Ishikawa (cell line): ENCODE measurements around the gene PRKCQ.

Experiments
- CEBPB ChIP-seq: IDR thresholded peaks from 2 replicates; pipeline ENCODE4 v1.6.1; 2012
- CREB1 ChIP-seq: IDR thresholded peaks from 2 replicates; pipeline ENCODE4 v1.6.1; 2012; ENCODE audit warnings: low read depth
- EGR1 ChIP-seq: IDR thresholded peaks from 2 replicates; pipeline ENCODE4 v1.6.1; 2012
- EP300 ChIP-seq: IDR thresholded peaks from 2 replicates; pipeline ENCODE4 v1.6.1; 2012; ENCODE audit warnings: borderline replicate concordance
- FOXM1 ChIP-seq: IDR thresholded peaks from 2 replicates; pipeline ENCODE4 v1.6.1; 2012; ENCODE audit warnings: low read depth, borderline replicate concordance
- NFIC ChIP-seq: IDR thresholded peaks from 2 replicates; pipeline ENCODE4 v1.6.1; 2012
- RAD21 ChIP-seq: IDR thresholded peaks from 2 replicates; pipeline ENCODE4 v1.6.1; 2012; ENCODE audit warnings: low read depth
- REST ChIP-seq: IDR thresholded peaks from 2 replicates; pipeline ENCODE4 v1.6.1; 2012; ENCODE audit warnings: low read depth, mild to moderate bottlenecking
- TAF1 ChIP-seq: IDR thresholded peaks from 2 replicates; pipeline ENCODE4 v1.6.1; 2012; ENCODE audit warnings: low read depth, mild to moderate bottlenecking
- TCF12 ChIP-seq: IDR thresholded peaks from 2 replicates; pipeline ENCODE4 v1.6.1; 2012; ENCODE audit warnings: low read depth
- TEAD4 ChIP-seq: IDR thresholded peaks from 2 replicates; pipeline ENCODE4 v1.6.1; 2012
- YY1 ChIP-seq: IDR thresholded peaks from 2 replicates; pipeline ENCODE4 v1.6.1; 2012; ENCODE audit warnings: low read depth
- ZBTB7A ChIP-seq: IDR thresholded peaks from 2 replicates; pipeline ENCODE4 v1.6.1; 2012; ENCODE audit warnings: low read depth
- TF ChIP-seq, protein P1 (sequence below): IDR thresholded peaks from 2 replicates; pipeline ENCODE4 v1.6.1; 2012
- TF ChIP-seq, protein P2 (sequence below): IDR thresholded peaks from 2 replicates; pipeline ENCODE4 v1.6.1; 2012

PRKCQ gene

DNA sequence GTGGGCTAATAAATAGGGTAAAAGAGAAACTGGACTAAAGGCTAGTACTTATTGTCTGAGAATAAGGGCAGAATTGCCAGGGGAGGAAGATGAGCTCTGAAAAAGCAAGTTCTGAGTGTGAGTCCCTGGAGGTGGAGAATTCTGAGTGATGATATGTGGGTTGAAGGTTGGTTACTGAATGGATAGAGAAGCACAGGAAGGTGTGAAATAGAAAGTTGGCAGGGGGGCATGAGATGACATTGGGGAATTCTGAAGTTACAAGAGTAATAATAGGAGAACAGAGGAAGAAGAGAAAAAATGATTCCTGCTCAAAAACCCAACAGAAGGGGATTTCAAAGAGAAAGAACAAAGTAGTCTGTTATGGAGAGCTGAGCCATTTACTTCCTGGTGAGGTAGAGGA, 76.9 kb downstream of the PRKCQ start:
- no peak for TF ChIP-seq ZBTB7A
- TF ChIP-seq NFIC = no peak
- TF ChIP-seq EGR1 = no peak
- TF ChIP-seq TCF12 = no peak
- TF ChIP-seq, protein P1, sequence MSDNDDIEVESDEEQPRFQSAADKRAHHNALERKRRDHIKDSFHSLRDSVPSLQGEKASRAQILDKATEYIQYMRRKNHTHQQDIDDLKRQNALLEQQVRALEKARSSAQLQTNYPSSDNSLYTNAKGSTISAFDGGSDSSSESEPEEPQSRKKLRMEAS = no peak
- TF ChIP-seq, protein P2, sequence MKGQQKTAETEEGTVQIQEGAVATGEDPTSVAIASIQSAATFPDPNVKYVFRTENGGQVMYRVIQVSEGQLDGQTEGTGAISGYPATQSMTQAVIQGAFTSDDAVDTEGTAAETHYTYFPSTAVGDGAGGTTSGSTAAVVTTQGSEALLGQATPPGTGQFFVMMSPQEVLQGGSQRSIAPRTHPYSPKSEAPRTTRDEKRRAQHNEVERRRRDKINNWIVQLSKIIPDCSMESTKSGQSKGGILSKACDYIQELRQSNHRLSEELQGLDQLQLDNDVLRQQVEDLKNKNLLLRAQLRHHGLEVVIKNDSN = no peak
- no peak for TF ChIP-seq TAF1
- no peak for TF ChIP-seq FOXM1

DNA sequence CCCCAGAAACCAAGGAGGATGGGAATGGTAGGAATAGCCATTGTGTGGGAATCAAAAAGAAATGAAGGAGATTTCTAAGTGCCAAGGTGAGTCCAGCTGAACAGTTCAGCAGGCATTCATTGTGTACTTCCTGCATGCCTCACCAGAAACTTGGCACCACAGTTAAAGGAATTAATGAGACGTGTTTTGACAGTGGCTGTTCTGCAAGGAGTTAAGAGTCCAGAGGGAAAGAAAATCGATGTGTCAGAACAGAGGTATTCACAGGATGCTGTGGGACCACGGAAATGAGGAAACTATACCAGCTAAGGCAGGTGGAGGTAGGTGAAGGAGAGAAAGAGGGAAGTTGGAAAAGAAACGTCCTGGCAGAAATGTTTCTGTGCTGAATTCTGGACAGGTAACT, 78.1 kb downstream of the PRKCQ start:
- TF ChIP-seq NFIC = no peak
- TF ChIP-seq, protein P1 = no peak
- no peak for TF ChIP-seq ZBTB7A
- TF ChIP-seq RAD21 = no peak
- TF ChIP-seq TCF12 = no peak

GRCh38 chr10:6499974-6500373, 80.1 kb downstream of the PRKCQ start:
- no peak for TF ChIP-seq ZBTB7A
- no peak for TF ChIP-seq REST
- TF ChIP-seq RAD21 = no peak
- no peak for TF ChIP-seq FOXM1
- TF ChIP-seq EGR1 = no peak
- no peak for TF ChIP-seq CREB1
- TF ChIP-seq, protein P2 = no peak
- no peak for TF ChIP-seq NFIC
- TF ChIP-seq CEBPB = no peak
- TF ChIP-seq YY1 = no peak
- TF ChIP-seq EP300 = no peak
- no peak for TF ChIP-seq TCF12
- TF ChIP-seq, protein P1 = no peak
- TF ChIP-seq TEAD4 = no peak
- TF ChIP-seq TAF1 = no peak

- TF ChIP-seq RAD21 (no peak), NFIC (no peak), YY1 (no peak), FOXM1 (no peak), ZBTB7A (no peak), TAF1 (no peak), CEBPB (no peak), TCF12 (no peak), CREB1 (no peak), EGR1 (no peak), EP300 (no peak), REST (no peak), TEAD4 (no peak)
- TF ChIP-seq, protein P1 = no peak
- TF ChIP-seq, protein P2 = no peak
Observed at GRCh38 chr10:6498771-6499170, 81.3 kb downstream of the PRKCQ start.

DNA sequence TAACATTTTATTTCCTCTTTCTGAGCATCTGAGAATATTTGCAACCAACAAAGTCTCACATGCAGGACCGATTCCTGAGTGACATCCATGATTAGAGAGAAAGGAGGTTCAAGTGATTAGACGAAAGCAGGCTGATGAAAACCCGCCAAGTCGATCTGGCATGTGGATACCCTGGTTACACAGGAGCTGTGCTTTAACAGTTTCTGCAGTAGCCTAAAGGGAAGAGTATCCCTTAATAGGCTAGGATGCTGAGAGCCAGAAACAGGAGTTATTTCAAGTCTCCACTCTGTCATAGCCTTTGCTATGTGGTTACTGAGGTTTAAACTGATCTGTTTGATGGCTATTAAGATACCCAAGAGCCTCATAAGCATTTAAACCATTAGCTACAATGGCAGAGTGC, 82.5 kb downstream of the PRKCQ start:
- TF ChIP-seq REST (no peak), EGR1 (no peak), TCF12 (no peak), CREB1 (no peak), FOXM1 (no peak), RAD21 (no peak), TAF1 (no peak), TEAD4 (no peak), CEBPB (no peak), ZBTB7A (no peak), YY1 (no peak), EP300 (no peak), NFIC (no peak)
- TF ChIP-seq, protein P1 = no peak
- TF ChIP-seq, protein P2 = no peak
